ENCODE results near the gene SMTNL2.
"Not testable (repeated sequence)": the region's sequence is repeated elsewhere in the genome, so short reads cannot be mapped to it uniquely, and the experiment has no call there.

The SMTNL2 gene

GRCh38 chr17:4560837-4561256, 23.5 kb upstream of the SMTNL2 start:
- no peak for DNase-seq

GRCh38 chr17:4562015-4562969, 22.0 kb upstream of the SMTNL2 start:
- DNase-seq = no peak

GRCh38 chr17:4565209-4566141, 18.9 kb upstream of the SMTNL2 start:
- DNase-seq = peak; percentile 87

GRCh38 chr17:4566785-4567184, 17.5 kb upstream of the SMTNL2 start:
- DNase-seq = peak; percentile 73

- no peak for DNase-seq
Observed at GRCh38 chr17:4569591-4569990, 14.7 kb upstream of the SMTNL2 start.

- DNase-seq = no peak
Observed at GRCh38 chr17:4572131-4572530, 12.2 kb upstream of the SMTNL2 start.

GRCh38 chr17:4573115-4573514, 11.2 kb upstream of the SMTNL2 start:
- no peak for DNase-seq

GRCh38 chr17:4573669-4574068, 10.7 kb upstream of the SMTNL2 start:
- DNase-seq = peak; percentile 90

GRCh38 chr17:4574448-4575045, 9.8 kb upstream of the SMTNL2 start:
- no peak for DNase-seq

- no peak for DNase-seq
Observed at GRCh38 chr17:4576161-4576558, 8.2 kb upstream of the SMTNL2 start.

- no peak for DNase-seq
Observed at GRCh38 chr17:4576729-4577322, 7.5 kb upstream of the SMTNL2 start.

GRCh38 chr17:4577386-4577993, 6.8 kb upstream of the SMTNL2 start:
- DNase-seq = no peak

- not testable (repeated sequence) for DNase-seq
Observed at GRCh38 chr17:4578349-4578748, 6.0 kb upstream of the SMTNL2 start.

- DNase-seq = no peak
Observed at GRCh38 chr17:4579678-4580077, 4.7 kb upstream of the SMTNL2 start.

- DNase-seq = no peak
Observed at GRCh38 chr17:4580291-4580690, 4.0 kb upstream of the SMTNL2 start.

- DNase-seq = no peak
Observed at GRCh38 chr17:4582101-4582501, 2.2 kb upstream of the SMTNL2 start.

GRCh38 chr17:4582691-4583090, 1.6 kb upstream of the SMTNL2 start:
- DNase-seq = no peak

GRCh38 chr17:4583206-4583605, 1.1 kb upstream of the SMTNL2 start:
- DNase-seq = no peak

GRCh38 chr17:4583782-4584100, 588 bp upstream of the SMTNL2 start:
- DNase-seq = no peak

- DNase-seq = no peak
Observed at GRCh38 chr17:4584917-4585637, 748 bp downstream of the SMTNL2 start.

- no peak for DNase-seq
Observed at GRCh38 chr17:4585638-4585994, 1.3 kb downstream of the SMTNL2 start.

GRCh38 chr17:4586043-4586442, 1.7 kb downstream of the SMTNL2 start:
- DNase-seq = no peak

Measured in suppressor macrophage treated with lipopolysaccharide for 4 hours (primary cell).